CD4-positive, alpha-beta T cell treated with Interleukin-21 for 1 hour (primary cell): ENCODE results near the gene PIP5K1B.
"Not testable (repeated sequence)": the region's sequence is repeated elsewhere in the genome, so short reads cannot be mapped to it uniquely, and the experiment has no call there.

Experiments used
- DNase-seq: peaks from one replicate; pipeline ENCODE4 v3.0.0-alpha.2; 2020

Gene PIP5K1B

DNA sequence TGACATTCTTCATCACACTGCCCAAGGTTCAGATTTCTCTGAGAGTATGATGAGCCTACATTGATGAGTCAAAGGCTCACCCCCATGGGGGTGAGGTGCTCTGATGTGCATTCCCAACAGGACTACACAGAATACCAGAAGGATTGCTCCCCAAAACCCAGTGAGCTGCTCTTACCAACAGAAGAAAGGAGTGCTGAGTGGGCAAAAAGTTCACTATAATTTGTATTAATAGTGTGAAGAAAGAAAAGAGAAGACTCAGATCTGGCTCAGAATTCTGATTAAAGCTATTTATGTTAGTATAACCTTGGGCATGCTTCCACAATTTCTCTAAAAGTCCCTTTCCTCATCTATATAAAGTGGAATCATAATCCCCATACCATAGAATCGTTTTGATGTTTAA is 262.8 kb downstream of the PIP5K1B start:
- no peak for DNase-seq

DNA sequence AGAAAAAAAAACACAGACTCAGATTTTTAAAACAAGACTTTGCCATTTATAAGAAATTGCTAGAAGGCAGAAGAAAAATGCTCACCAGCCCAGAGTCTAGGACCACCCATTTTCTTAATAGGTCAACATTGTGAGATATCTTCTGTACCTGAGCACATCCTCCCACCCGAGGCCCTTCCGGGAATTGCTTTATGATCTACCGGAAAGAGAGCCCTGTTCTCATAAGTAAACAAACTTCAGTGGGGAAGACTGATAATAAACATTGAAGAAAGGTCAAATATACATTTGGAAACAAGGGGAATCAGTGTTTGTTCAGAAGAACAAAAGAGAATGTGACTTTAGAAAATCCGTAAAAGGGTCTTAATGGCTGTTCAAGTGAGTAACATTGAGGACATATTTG is 264.5 kb downstream of the PIP5K1B start:
- DNase-seq, result no peak

DNA sequence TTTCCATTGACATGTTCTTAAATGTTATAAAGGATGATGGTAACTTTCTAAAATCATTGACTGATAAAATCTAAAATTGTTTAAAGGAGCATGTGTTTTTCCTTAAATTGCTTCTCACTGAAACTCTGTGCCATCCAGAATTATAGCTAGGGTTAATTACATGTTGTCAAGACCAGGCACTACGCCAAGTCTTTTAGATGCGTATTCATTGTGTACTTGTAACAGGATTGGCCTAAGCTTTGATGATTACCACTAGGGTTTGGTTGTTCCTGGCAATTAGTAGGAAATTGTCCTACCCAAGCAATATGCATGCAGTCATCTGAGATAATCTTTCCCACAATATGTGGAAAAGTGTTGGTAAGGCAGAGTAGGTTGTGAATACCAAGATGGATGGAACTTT is 265.1 kb downstream of the PIP5K1B start:
- no peak for DNase-seq

GRCh38 chr9:68973619-68974018 is 268.6 kb downstream of the PIP5K1B start:
- no peak for DNase-seq

- DNase-seq, result no peak
Measured at GRCh38 chr9:68974431-68974830, 269.4 kb downstream of the PIP5K1B start.

DNA sequence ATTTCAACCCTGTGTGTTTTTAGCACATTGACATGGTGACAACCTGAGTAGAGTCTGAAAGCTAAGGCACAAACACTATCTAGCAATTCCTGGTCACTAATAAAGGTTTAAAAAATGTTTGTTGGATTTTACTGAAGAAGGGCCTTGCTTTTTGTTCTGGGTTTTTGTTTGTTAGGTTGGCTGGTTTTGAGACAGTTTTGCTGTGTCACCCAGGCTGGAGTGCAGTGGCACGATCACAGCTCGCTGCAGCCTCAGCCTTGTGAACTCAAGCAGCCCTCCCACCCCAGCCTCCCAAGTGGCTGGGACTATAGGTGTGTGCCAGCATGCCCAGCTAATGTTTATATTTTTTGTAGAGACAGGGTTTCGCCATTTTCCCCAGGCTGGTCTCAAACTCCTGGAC is 269.9 kb downstream of the PIP5K1B start:
- no peak for DNase-seq

GRCh38 chr9:68975365-68976043 is 270.5 kb downstream of the PIP5K1B start:
- no peak for DNase-seq

DNA sequence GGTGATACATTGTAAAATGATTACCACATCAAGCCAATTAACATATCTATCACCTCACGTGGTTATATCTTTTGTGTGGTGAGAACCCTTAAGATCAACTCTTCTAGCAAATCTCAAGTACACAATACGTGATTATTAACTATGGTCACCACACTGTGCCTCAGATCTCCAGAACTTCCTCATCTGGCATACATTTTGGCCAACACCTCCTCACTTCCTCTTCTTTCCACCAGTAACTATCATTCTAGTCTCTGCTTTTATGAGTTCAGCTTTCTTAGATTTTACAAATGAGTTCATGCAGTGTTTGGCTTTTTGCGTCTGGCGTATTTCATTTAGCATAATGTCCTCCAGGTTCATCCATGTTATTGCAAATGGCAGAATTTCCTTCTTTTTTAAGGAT is 273.0 kb downstream of the PIP5K1B start:
- DNase-seq, result no peak

- no peak for DNase-seq
Measured at GRCh38 chr9:68978501-68978900, 273.5 kb downstream of the PIP5K1B start.

GRCh38 chr9:68979538-68980314 is 274.7 kb downstream of the PIP5K1B start:
- DNase-seq, result no peak

DNA sequence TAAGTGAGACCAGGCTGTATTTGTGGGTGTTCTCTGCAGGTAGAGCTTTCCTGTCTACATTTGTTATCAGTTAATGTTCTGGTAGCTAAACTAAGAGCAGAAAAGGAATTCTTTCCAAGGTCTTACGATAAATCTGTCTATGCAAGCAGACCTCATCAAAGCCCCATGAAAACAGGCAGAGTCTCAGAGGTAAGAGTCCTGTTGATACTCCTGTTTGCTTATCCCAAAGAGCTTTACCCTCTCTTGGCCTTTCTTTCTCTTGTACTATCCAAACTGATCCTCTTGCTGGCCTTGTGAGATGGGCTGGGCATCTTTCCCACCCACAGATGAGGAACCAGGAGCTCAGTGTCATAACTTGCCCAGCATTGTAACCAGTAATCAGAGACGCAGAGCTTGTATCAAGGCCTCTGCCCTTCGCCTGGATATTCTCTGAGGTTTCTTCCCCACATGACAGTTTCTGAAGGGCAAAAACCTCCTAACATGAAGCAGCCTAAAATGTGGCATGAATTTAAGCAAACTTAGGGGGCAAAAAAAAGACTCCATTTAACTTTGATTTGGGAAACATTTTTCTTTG is 275.4 kb downstream of the PIP5K1B start:
- no peak for DNase-seq

GRCh38 chr9:68981789-68982188 is 276.7 kb downstream of the PIP5K1B start:
- no peak for DNase-seq

GRCh38 chr9:68983008-68983411 is 278.0 kb downstream of the PIP5K1B start:
- no peak for DNase-seq

DNA sequence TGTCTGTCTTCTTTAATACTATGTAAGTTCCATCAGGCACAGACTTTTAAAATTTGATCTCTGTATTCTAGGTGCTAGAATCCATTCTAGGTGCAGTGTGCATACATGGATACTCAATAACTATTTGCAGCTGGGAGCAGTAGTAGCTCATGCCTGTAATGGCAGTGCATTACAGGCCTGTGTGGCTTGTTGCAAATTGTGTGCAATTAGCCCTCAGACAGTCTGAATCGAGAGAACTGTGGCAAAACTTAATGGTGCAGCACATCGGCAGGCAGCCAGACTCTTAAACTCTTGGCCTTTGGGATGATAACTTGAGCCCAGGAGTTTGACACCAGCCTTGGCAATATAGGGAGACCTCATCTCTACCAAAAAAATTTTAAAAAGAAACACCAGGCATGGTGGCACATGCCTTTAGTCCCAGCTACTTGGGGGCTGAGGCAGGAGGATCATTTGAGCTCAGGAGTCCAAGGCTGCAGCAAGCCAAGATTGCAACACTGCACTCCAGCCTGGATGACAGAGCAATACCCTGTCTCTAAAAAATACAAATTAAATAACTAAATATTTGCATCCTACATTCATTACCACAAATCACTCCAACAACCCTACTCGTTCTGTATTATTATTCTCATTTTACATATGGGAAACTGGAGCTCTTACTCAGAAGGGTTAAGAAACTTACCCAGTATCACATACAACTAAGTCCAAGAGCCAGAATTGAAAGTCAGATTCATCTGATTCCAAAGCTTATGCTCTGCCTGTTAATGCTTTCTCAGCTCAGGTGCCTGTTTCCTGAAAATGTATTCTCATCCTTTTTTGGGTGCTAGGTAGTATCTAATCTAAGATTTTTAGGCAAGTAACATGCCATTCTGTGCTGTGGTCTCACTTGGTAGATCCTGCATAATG is 278.7 kb downstream of the PIP5K1B start:
- DNase-seq, result no peak

- DNase-seq, result not testable (repeated sequence)
Measured at GRCh38 chr9:68986949-68987348, 281.9 kb downstream of the PIP5K1B start.

- no peak for DNase-seq
Measured at GRCh38 chr9:68991457-68991856, 286.4 kb downstream of the PIP5K1B start.

DNA sequence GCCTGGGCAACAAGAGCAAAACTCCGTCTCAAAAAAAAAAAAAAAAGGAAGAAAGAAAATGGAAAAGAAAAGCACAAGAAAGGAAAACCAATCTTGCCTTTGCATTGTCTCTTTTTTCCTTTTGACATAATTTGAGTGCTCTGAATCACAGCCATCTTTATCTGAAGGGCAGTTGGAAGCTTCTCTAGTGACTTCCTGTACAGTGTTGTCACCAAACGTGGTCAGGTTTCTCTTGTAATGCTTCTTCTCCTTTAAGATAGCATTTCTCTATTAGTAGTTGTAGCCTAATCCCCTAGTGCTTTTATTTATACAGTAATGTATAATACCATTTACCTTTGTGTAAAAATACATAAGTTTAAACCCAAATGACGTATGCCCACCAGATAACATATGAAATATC is 290.7 kb downstream of the PIP5K1B start:
- DNase-seq, result no peak

DNA sequence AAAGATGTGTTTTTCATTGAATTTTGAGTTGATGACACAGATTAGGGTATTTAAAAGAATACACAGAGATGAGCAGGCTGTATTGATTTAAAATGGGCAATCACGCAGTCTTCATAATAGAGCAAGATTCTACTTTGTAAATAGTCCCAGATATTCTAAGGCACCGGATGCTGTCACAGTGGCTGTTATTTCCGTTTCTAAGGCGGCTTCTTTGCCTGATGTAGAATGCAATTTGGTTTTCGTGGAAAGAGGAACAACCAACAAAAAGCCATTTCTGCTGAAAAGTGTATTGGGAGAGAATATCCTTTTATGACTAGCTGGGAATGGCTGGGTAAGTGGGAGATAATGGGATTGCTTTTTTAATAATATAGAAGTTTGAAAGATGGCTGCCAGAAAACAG is 291.4 kb downstream of the PIP5K1B start:
- no peak for DNase-seq

DNA sequence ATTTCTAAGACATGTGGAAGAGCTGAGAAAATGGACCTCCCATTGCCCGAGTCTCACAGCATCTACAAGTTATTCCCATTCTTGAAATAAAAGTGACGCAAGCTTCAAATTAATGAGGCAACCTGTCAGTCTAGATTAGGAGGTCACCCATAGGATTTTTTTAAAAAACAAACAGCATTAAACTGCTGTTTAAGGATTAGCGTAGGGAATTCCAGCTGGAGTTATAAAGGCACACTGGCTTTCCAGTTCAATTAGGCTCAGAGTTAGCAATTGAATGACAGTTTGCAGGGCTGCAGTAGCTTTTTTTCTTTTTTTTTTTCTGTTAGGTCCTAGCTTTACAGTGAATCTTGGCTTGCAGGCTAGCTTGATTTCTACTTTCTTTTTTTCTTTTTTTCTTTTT is 292.6 kb downstream of the PIP5K1B start:
- DNase-seq, result no peak

DNA sequence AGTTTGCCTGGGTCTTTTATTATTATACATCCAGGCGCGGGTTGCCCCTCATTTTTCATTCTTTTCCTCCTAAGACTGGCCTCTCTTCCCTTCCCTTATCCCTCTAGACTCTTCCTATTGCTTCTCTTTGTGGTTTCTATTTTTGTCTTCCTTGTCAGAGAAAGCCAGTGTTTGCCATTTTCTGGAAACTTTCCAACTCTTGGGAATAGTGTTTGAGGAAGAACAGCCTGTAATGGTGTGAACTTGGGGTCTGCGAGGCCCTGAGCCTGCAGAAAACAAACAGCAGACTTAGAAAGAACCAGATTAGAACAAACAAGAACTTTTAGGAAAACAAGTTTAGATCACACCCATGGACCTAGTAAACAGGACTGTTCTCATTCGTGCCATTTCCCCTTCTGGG is 293.3 kb downstream of the PIP5K1B start:
- no peak for DNase-seq

GRCh38 chr9:68998812-68999211 is 293.8 kb downstream of the PIP5K1B start:
- no peak for DNase-seq

- DNase-seq, result peak; percentile 77
Measured at GRCh38 chr9:68999393-69000105, 294.5 kb downstream of the PIP5K1B start.

DNA sequence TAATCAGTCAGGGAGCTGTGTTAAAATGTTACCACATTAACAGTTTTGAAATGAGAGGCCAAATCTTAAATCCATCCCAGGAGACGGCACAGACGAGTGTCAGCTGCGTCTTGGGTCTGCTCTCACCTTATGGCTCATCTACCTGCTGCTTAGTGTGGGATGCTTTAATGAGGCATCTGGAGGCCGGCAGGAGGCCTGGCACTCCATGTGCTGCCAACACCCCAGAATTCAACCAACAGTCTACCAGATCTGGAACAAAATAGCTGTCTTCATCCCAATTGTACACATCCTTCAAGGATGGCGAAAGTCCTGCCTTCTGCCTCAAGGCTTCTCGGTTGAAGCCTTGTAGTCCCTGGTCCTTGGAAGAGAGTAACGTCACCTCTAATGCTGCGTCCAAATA is 296.9 kb downstream of the PIP5K1B start:
- DNase-seq, result no peak
